ENCODE measurements around the gene ZNF419. TPM values are rescaled to one million over a fixed set of nuclear protein-coding genes. Genes with fewer than 3 reads are reported as not detected.

The ZNF419 gene
- total RNA-seq, 1 experiment from 2014 or later, result 12.8 TPM

DNA sequence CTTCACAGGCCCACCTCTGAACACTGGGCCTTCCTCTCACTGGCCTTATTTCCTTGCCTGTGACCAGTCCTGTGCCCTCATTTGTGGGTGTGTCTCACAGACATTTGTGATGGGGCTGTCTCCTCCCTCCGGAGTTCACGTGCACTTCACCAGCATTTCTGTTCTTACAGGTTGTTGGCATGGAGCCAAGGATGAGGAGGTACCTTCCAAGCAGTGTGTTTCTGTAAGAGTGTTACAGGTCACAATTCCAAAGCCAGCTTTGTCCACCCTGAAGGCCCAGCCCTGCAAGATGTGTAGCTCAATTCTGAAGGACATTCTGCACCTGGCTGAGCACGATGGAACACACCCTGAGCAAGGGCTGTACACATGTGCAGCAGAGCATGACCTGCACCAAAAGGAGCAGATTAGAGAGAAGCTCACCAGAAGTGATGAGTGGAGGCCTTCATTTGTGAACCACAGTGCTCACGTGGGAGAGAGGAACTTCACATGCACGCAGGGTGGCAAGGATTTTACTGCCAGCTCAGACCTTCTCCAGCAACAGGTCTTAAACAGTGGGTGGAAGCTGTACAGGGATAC is 44.3 kb upstream of the ZNF419 start:
- no peak overlapping the region for H2BK15ac ChIP-seq (ENCODE audit: low read depth, low read length)
- peaks cover 5% of the 10 kb centered on the region for H3K79me1 ChIP-seq (ENCODE audit: insufficient read depth, low read depth, low read length, poor library complexity, severe bottlenecking)
- Mint-ChIP-seq H3K9me3 (peaks cover 0 to 25% of the 10 kb centered on the region in 2 experiments; a peak in 3 of 5 replicates), H3K4me1 (peaks cover 0 to 5% of the 10 kb centered on the region in 2 experiments; a peak in 2 of 4 replicates), H3K27me3 (ENCODE audit: low read depth) (no peaks in the 10 kb centered on the region), H3K36me3 (ENCODE audit: insufficient read depth in 1 of 3, low read depth in 3 of 3) (peaks cover 46 to 64% (median 47%) of the 10 kb centered on the region in 3 experiments), H3K4me3 (no peak overlapping the region), H3K27ac (no peak overlapping the region)
- no peak overlapping the region for H3K23ac ChIP-seq (ENCODE audit: insufficient read length, low read depth, low read length)
- H3K56ac ChIP-seq (ENCODE audit: insufficient read length, low read depth, low read length), result no peak overlapping the region
- H3K27me3 ChIP-seq (ENCODE audit: insufficient read depth, low read length), result no peaks in the 10 kb centered on the region
- H2BK120ac ChIP-seq (ENCODE audit: low read depth, low read length, poor library complexity, severe bottlenecking), result no peak overlapping the region
- no peak overlapping the region for H4K91ac ChIP-seq (ENCODE audit: insufficient read length, low read depth, low read length)
- no peaks in the 10 kb centered on the region for H4K20me1 ChIP-seq (ENCODE audit: control insufficient read depth, insufficient read depth, insufficient read length)
- no CpG with 5 or more reads among the region's 5 CpGs for WGBS (ENCODE audit: extremely low coverage, insufficient read length, low lambda C conversion rate)
- no peak overlapping the region for H3K27ac ChIP-seq (ENCODE audit: insufficient read length, low read depth, low read length)
- H4K8ac ChIP-seq (replicated peaks; ENCODE audit: insufficient read length, low read depth, low read length), result no peak overlapping the region
- H3K14ac ChIP-seq (ENCODE audit: insufficient read depth, low read length), result no peak overlapping the region
- no peaks in the 10 kb centered on the region for H3K9me3 ChIP-seq (ENCODE audit: control insufficient read depth, low read depth, low read length)
- no peaks in the 10 kb centered on the region for H3K23me2 ChIP-seq (ENCODE audit: insufficient read length, low read depth, low read length, poor library complexity, severe bottlenecking)
- peaks cover 24% of the 10 kb centered on the region; the same call in 1 of the 2 replicates for H3K79me2 ChIP-seq (ENCODE audit: insufficient read depth, low read length)
- no peak overlapping the region for H3K4ac ChIP-seq (ENCODE audit: low read depth, low read length)
- no peak overlapping the region for H3K9ac ChIP-seq (ENCODE audit: extremely low read depth, insufficient read length, low read length)
- no peak for DNase-seq
- H3K4me1 ChIP-seq (ENCODE audit: insufficient read depth, low read length), result no peaks in the 10 kb centered on the region
- H2AFZ ChIP-seq (ENCODE audit: low read length), result no peak overlapping the region
- H2AK5ac ChIP-seq (ENCODE audit: insufficient read length, low read length), result no peak overlapping the region
- no peak overlapping the region for H2BK12ac ChIP-seq (ENCODE audit: insufficient read length, low read depth, low read length)
- H2BK5ac ChIP-seq (ENCODE audit: insufficient read length, low read length), result no peak overlapping the region
- no peak overlapping the region for H2BK20ac ChIP-seq (ENCODE audit: low read depth, low read length, poor library complexity, severe bottlenecking)
- TF ChIP-seq, protein P1, sequence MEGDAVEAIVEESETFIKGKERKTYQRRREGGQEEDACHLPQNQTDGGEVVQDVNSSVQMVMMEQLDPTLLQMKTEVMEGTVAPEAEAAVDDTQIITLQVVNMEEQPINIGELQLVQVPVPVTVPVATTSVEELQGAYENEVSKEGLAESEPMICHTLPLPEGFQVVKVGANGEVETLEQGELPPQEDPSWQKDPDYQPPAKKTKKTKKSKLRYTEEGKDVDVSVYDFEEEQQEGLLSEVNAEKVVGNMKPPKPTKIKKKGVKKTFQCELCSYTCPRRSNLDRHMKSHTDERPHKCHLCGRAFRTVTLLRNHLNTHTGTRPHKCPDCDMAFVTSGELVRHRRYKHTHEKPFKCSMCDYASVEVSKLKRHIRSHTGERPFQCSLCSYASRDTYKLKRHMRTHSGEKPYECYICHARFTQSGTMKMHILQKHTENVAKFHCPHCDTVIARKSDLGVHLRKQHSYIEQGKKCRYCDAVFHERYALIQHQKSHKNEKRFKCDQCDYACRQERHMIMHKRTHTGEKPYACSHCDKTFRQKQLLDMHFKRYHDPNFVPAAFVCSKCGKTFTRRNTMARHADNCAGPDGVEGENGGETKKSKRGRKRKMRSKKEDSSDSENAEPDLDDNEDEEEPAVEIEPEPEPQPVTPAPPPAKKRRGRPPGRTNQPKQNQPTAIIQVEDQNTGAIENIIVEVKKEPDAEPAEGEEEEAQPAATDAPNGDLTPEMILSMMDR (conservative IDR thresholded peaks at IDR 0.05), result no peak
- no peak overlapping the region for H4K5ac ChIP-seq (ENCODE audit: insufficient read length, low read depth, low read length)
- H3T11ph ChIP-seq (ENCODE audit: low read length), result no peak overlapping the region
- H3K18ac ChIP-seq (ENCODE audit: insufficient read length, low read depth, low read length), result no peak overlapping the region
- no peak overlapping the region for H3K4me2 ChIP-seq (ENCODE audit: insufficient read depth, insufficient read length, low read length)

All from H9 (cell line).